Mucosa of descending colon (tissue), 3 donors: ENCODE measurements around the gene NUDCD3. TPM values are rescaled to one million over a fixed set of nuclear protein-coding genes. Genes with fewer than 3 reads are reported as not detected.

Experiments
- ATAC-seq: fragments of 200-7000 bp; cut with Tn5 transposase; one replicate; pipeline ENCODE4 v1.9.1; 2020; ENCODE audit warnings: mild to moderate bottlenecking, moderate library complexity
- DNase-seq, 3 donors: peaks; one replicate each; pipeline ENCODE4 v3.0.0-alpha.2; 2020
- H3K36me3 ChIP-seq: fragments of 200-600 bp; one replicate; pipeline ENCODE4 v1.8.0; 2021; ENCODE audit warnings: low read depth, mild to moderate bottlenecking
- H3K4me1 ChIP-seq: fragments of 200-600 bp; one replicate; pipeline ENCODE4 v1.8.0; 2021; ENCODE audit warnings: low read depth, mild to moderate bottlenecking
- H3K4me3 ChIP-seq: fragments of 200-600 bp; one replicate; pipeline ENCODE4 v1.8.0; 2021; ENCODE audit warnings: mild to moderate bottlenecking
- H3K9me3 ChIP-seq: fragments of 200-600 bp; one replicate; pipeline ENCODE4 v1.8.0; 2021; ENCODE audit warnings: mild to moderate bottlenecking
- intact Hi-C, 2 donors: fragments of 100-400 bp; cut with DNase I in 1 of 2; cut with micrococcal nuclease in 1 of 2; formaldehyde crosslinking; loops; one replicate each; pipeline versions ENCODE4 v1.11.0 to v1.11.1; 2022; cut with DNase I, micrococcal nuclease
- total RNA-seq, 3 donors: library from RNA; stranded (reverse); fragmentation: NEBNext Ultra II Directional in 2 of 3; extraction: Animal tissue kit (Norgen Biotek cat#: 25700) in 2 of 3; gene quantifications; one replicate each; pipeline versions ENCODE4 v1.2.1 to v1.2.4, GENCODE V29; 2021 to 2023
- TF ChIP-seq, protein P1 (sequence below): fragments of 200-600 bp; IDR thresholded peaks from one replicate; pipeline ENCODE4 v1.8.0; 2022; ENCODE audit warnings: antibody characterized with exemption, mild to moderate bottlenecking
- donor health status: DM: no; HTN: no; CAD: no; lungs with moderate emphysema.
- donor health status: DM: no; HTN: no; CAD: no.
- donor health status: DM: no; HTN: yes; CAD: no.

Gene NUDCD3
- total RNA-seq, 3 donors from 2014 or later = 66.3 to 108 (median 76.0) TPM

DNA sequence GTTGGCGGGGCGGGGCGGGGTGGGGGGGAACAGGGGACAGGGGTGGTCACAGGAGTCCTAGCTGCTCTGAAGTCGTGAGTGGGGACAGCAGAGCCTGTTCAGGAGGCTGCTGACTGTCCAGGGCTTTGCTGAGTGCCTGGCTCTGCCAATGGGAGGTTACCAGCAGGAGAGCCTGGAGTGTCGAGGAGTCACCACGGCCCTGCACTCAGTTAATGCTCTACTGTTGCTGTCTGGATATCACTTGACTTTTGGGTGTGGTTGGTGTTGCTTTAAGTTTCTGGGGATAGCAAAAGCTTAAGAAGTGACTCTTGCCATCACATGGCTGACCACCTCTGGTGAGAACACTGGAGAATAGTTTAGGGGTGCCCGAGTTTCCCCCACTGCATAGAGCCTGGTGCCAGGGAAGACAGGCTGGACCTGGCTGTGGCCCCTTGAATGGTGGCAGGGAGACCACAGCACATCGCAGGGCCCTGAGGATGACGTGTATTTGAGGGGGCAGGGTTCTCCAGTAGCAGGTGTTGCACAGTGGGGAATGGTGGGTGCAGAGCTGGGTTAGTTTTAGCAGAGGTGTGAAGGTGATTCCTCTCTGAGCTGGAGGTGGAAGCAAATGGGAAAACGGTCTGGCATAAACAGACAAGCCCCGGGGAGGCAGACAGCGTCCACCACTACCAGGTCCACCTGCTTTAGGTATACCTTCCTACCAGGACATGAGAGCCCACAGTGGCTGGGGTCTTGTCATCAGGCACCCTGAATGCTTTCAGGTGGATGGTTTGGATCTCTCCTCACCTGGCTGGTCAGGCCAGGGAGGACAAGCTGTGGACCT lies 110.9 kb downstream of the NUDCD3 start:
- intact Hi-C loops = no loop called here
- H3K4me1 ChIP-seq = no peaks in the 10 kb centered on the region
- TF ChIP-seq, protein P1, sequence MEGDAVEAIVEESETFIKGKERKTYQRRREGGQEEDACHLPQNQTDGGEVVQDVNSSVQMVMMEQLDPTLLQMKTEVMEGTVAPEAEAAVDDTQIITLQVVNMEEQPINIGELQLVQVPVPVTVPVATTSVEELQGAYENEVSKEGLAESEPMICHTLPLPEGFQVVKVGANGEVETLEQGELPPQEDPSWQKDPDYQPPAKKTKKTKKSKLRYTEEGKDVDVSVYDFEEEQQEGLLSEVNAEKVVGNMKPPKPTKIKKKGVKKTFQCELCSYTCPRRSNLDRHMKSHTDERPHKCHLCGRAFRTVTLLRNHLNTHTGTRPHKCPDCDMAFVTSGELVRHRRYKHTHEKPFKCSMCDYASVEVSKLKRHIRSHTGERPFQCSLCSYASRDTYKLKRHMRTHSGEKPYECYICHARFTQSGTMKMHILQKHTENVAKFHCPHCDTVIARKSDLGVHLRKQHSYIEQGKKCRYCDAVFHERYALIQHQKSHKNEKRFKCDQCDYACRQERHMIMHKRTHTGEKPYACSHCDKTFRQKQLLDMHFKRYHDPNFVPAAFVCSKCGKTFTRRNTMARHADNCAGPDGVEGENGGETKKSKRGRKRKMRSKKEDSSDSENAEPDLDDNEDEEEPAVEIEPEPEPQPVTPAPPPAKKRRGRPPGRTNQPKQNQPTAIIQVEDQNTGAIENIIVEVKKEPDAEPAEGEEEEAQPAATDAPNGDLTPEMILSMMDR = no peak
- H3K4me3 ChIP-seq = no peak overlapping the region
- H3K9me3 ChIP-seq = no peaks in the 10 kb centered on the region
- H3K36me3 ChIP-seq = no peaks in the 10 kb centered on the region
- no peak for ATAC-seq
- DNase-seq = no peak

DNA sequence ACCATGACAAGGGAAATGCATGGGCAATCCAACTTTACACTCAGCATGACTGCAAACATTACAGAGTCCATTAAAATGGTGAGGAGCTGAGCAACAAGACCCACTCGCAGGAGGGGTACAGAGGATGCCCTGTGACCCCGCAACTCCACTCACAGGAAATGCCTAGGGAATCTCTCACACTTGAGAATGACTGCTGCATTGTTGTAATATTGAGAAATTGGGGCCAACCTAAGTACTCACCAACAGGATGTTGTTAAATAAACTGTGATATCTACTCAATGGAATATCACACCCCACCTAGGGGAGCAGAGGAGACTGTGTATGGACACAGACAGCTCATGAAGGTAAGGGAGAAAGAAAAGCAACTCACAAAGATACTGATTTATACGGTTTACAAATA lies 111.7 kb downstream of the NUDCD3 start:
- Histone ChIP-seq H3K4me1 (no peaks in the 10 kb centered on the region), H3K36me3 (no peaks in the 10 kb centered on the region), H3K4me3 (no peak overlapping the region), H3K9me3 (no peaks in the 10 kb centered on the region)
- intact Hi-C loops = no loop called here
- TF ChIP-seq, protein P1 = no peak
- ATAC-seq (no peak), DNase-seq (no peak)

DNA sequence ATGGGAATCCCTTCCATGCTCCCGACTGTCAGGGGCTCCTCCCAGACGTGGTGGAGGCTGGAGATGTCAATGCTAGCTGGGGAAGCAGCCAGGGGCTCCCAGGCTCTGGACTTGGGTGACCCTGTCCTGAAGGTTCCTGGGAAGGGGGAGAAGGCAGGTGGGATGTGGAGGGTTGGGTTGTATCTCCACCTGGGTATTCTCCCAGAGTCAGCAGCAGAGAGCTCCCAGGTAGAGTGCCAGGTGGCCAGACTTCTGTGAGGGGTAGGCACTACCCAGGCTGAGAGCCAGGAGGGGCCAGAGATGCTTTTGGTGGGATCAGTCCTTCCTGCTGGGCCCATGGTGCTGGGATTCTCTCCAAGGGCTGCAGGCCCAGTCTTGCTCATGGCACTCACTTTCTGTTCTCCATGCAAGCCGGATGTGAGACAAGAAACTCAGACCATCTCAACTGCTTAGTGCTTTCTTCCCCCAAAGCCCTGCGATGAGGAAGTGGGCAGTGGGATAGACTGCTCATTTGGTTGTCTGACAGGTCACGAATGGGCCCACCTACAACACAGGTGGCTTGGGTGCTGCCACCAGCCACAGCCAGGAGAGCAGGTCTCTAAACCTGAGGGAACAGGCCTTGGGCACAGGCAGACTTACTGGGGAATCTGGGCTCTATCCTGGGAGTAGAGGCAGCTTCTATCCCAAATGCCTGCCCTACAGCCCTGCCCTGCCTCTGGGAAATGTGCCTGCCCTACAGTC lies 112.6 kb downstream of the NUDCD3 start:
- ATAC-seq (no peak), DNase-seq (no peak)
- Histone ChIP-seq H3K36me3 (no peaks in the 10 kb centered on the region), H3K4me1 (no peaks in the 10 kb centered on the region), H3K9me3 (no peaks in the 10 kb centered on the region), H3K4me3 (no peak overlapping the region)
- TF ChIP-seq, protein P1 = no peak
- intact Hi-C loops = no loop called here

DNA sequence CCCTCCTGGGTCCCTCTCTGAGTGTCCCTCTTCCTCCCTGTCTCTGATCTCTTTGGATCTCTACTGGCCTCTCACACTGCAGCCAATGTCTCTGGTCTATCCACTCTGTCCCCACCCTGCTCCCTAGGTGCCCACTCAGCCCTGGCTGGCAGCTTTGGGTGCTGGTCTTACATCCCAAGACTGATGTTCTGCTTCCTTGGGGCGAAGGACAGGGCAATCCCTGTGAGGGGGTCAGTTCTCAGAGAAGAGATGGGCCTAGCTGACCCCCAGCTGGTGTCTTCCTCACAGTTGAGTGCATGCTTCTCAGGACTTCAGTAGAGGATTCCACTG lies 113.4 kb downstream of the NUDCD3 start:
- TF ChIP-seq, protein P1 = no peak
- DNase-seq (no peak), ATAC-seq (no peak)
- intact Hi-C loops = no loop called here
- H3K36me3 ChIP-seq = no peaks in the 10 kb centered on the region
- no peaks in the 10 kb centered on the region for H3K9me3 ChIP-seq
- no peaks in the 10 kb centered on the region for H3K4me1 ChIP-seq
- H3K4me3 ChIP-seq = no peak overlapping the region

DNA sequence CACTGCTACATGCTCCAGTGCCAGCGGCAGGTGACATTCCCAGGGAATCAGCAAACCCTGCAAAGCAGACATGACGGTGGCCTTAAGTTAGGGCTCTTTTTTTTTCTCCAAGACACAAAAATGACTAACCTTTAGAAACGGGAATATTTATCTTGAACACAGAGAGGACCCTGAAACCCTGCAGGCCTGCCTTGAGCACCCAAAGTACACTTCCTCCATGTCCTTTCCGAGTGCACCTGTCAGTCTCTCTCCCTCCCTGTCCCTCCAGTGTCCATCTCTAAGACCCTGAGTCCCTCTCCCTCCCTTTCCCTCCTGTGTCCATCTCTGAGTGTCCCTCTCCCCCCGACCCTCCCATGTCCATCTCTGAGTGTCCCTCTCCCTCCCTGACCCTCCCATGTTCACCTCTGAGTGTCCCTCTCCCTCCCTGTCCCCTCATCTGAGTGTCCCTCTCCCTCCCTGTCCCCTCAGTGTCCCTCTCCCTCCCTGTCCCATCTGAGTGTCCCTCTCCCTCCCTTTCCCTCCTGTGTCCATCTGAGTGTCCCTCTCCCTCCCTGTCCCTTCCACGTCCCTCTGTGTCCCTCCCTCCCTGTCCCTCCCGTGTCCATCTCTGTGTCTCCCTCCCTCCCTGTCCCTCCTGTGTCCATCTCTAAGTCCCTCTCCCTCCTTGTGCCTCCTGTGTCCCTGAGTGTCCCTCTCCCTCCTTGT lies 113.9 kb downstream of the NUDCD3 start:
- TF ChIP-seq, protein P1 = no peak
- H3K36me3 ChIP-seq = no peaks in the 10 kb centered on the region
- no peaks in the 10 kb centered on the region for H3K9me3 ChIP-seq
- no peaks in the 10 kb centered on the region for H3K4me1 ChIP-seq
- no peak overlapping the region for H3K4me3 ChIP-seq
- intact Hi-C loops = no loop called here
- ATAC-seq (no peak), DNase-seq (no peak)
